CD14-positive monocyte (primary cell): ENCODE data around the gene P4HA2. TPM values are rescaled to one million over a fixed set of nuclear protein-coding genes. Genes with fewer than 3 reads are reported as not detected.

ENCODE experiments used
- DNase-seq, 3 donors: peaks; one replicate each; pipeline ENCODE4 v3.0.0-alpha.2; 2011 to 2022
- H2AFZ ChIP-seq: 2 replicates; pipeline ENCODE4 v1.6.0; 2012; ENCODE audit warnings: mild to moderate bottlenecking, low read depth, low read length, inconsistent platforms; ENCODE audit not compliant: insufficient read depth, poor library complexity, severe bottlenecking
- H3K27ac ChIP-seq, 2 donors: 1 replicate in 1 of 2; 2 replicates in 1 of 2; pipeline ENCODE4 v1.5.1; 2012 to 2013; ENCODE audit warnings: low read length in 2 of 2, control low read depth in 1 of 2, inconsistent platforms in 1 of 2, low read depth in 1 of 2, mild to moderate bottlenecking in 1 of 2
- H3K27me3 ChIP-seq, 2 donors: one replicate each; pipeline versions ENCODE4 v1.6.0 to v1.6.1; 2011 to 2013; ENCODE audit warnings: low read length in 2 of 2; ENCODE audit not compliant: control insufficient read depth in 2 of 2, insufficient read depth in 2 of 2
- H3K36me3 ChIP-seq, 2 donors: replicated peaks in 1 of 2; 1 replicate in 1 of 2; 2 replicates in 1 of 2; pipeline versions ENCODE4 v1.5.1 to v1.6.1; 2012 to 2013; ENCODE audit warnings: low read length in 2 of 2, control low read depth in 1 of 2, inconsistent platforms in 1 of 2, mild to moderate bottlenecking in 1 of 2; ENCODE audit not compliant: insufficient read depth in 2 of 2, control insufficient read depth in 1 of 2
- H3K4me1 ChIP-seq, 2 donors: 1 replicate in 1 of 2; 2 replicates in 1 of 2; pipeline versions ENCODE4 v1.5.1 to v1.6.1; 2012 to 2013; ENCODE audit warnings: low read length in 2 of 2, control low read depth in 1 of 2, inconsistent platforms in 1 of 2, mild to moderate bottlenecking in 1 of 2, moderate library complexity in 1 of 2; ENCODE audit not compliant: insufficient read depth in 2 of 2, control insufficient read depth in 1 of 2
- H3K4me2 ChIP-seq: replicated peaks from 2 replicates; pipeline ENCODE3; 2012; ENCODE audit warnings: low read length, moderate library complexity, mild to moderate bottlenecking; ENCODE audit not compliant: poor library complexity, severe bottlenecking; ENCODE audit errors: extremely low read depth
- H3K4me3 ChIP-seq, 3 experiments: fragments of 200-600 bp in 1 of 3; sonication (generic) in 1 of 3; replicated peaks in 1 of 3; 1 replicate in 2 of 3; 2 replicates in 1 of 3; pipeline ENCODE4 v1.5.1; 2011 to 2013; ENCODE audit warnings: low read length in 3 of 3, mild to moderate bottlenecking in 3 of 3, control low read depth in 2 of 3, low read depth in 2 of 3, inconsistent platforms in 1 of 3, moderate library complexity in 1 of 3
- H3K79me2 ChIP-seq: 2 replicates; pipeline ENCODE4 v1.6.0; 2012; ENCODE audit warnings: mild to moderate bottlenecking, control low read depth, inconsistent platforms, low read length, moderate library complexity; ENCODE audit not compliant: insufficient read depth
- H3K9ac ChIP-seq: 2 replicates; pipeline ENCODE4 v1.6.0; 2017; ENCODE audit warnings: low read length, mild to moderate bottlenecking; ENCODE audit not compliant: insufficient read depth, poor library complexity, severe bottlenecking
- H3K9me3 ChIP-seq, 2 donors: replicated peaks in 1 of 2; 1 replicate in 1 of 2; 2 replicates in 1 of 2; pipeline versions ENCODE4 v1.5.1 to v1.6.1; 2012 to 2013; ENCODE audit warnings: low read length in 2 of 2, control low read depth in 1 of 2; ENCODE audit not compliant: control insufficient read depth in 1 of 2, insufficient read depth in 1 of 2
- H4K20me1 ChIP-seq: 2 replicates; pipeline ENCODE4 v1.6.0; 2012; ENCODE audit warnings: mild to moderate bottlenecking, low read length, control low read depth, moderate library complexity; ENCODE audit not compliant: insufficient read depth
- H3K27ac Mint-ChIP-seq, 7 donors: one replicate each; pipeline ENCODE4 v1.8.0; 2020; ENCODE audit warnings: mild to moderate bottlenecking in 7 of 7, mixed read lengths in 7 of 7, moderate library complexity in 6 of 7, inconsistent platforms in 2 of 7
- H3K27me3 Mint-ChIP-seq, 3 donors: one replicate each; pipeline ENCODE4 v1.8.0; 2021 to 2022; ENCODE audit warnings: low read depth in 3 of 3, mild to moderate bottlenecking in 3 of 3, mixed read lengths in 3 of 3, moderate library complexity in 3 of 3, inconsistent platforms in 1 of 3
- H3K36me3 Mint-ChIP-seq, 2 donors: one replicate each; pipeline ENCODE4 v1.8.0; 2020; ENCODE audit warnings: mixed read lengths in 2 of 2, inconsistent platforms in 1 of 2, mild to moderate bottlenecking in 1 of 2
- H3K4me1 Mint-ChIP-seq: one replicate; pipeline ENCODE4 v1.8.0; 2020; ENCODE audit warnings: mild to moderate bottlenecking, mixed read lengths
- H3K4me3 Mint-ChIP-seq, 2 donors: one replicate each; pipeline ENCODE4 v1.8.0; 2020; ENCODE audit warnings: mild to moderate bottlenecking in 2 of 2, mixed read lengths in 2 of 2, moderate library complexity in 1 of 2
- H3K9me3 Mint-ChIP-seq, 7 donors: one replicate each; pipeline ENCODE4 v1.8.0; 2020 to 2022; ENCODE audit warnings: mixed read lengths in 7 of 7, mild to moderate bottlenecking in 6 of 7, moderate library complexity in 6 of 7, inconsistent platforms in 2 of 7
- WGBS: methylation state at CpG from one replicate; pipeline ENCODE4 v1.1.5; 2013; ENCODE audit warnings: missing lambda C conversion rate; ENCODE audit not compliant: insufficient coverage; 5-methylcytosine and 5-hydroxymethylcytosine counted together
- intact Hi-C, 2 donors: fragments of 100-400 bp; cut with micrococcal nuclease; formaldehyde crosslinking; loops; one replicate each; pipeline versions ENCODE4 v1.15.0 to v1.15.1; 2023
- polyA plus RNA-seq, 3 donors: library from polyadenylated mRNA; depleted of rRNA in 1 of 3; unstranded in 2 of 3; stranded (reverse) in 1 of 3; fragments of 300-500 nt in 2 of 3; fragments of >200 nt in 1 of 3; fragmentation: Illumina TruSeq in 2 of 3; gene quantifications; 1 replicate in 2 of 3; 2 replicates in 1 of 3; pipeline ENCODE4 v1.2.3, GENCODE V29; 2012 to 2021
- TF ChIP-seq, protein P1 (sequence below): fragments of 200-600 bp; IDR thresholded peaks from one replicate; pipeline ENCODE4 v1.8.0; 2022; ENCODE audit warnings: antibody characterized with exemption, mild to moderate bottlenecking

Gene P4HA2
- polyA plus RNA-seq, 3 donors, result 0.12 to 0.99 (median 0.45) TPM

DNA sequence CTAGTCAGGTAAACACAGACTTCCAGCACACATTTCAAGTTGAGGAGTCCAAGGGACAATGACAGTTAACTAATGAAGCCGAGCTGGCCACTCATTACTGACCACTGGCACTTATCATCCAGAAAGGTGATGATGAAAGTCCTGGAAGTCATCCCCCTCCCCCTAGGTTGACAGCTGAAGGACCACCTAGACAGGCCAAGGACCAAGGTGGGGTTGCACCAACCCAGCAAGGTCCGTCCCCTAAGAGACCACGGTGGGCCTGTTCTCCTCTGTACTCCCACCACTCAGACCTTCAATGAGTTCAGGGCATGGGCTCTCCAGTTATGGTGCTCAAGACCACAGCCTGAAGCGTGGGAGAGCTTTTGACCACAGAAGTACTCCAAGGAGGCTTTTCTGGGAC lies 13.2 kb downstream of the P4HA2 start:
- H3K36me3 Mint-ChIP-seq, result no peaks in the 10 kb centered on the region
- H3K27ac ChIP-seq, result no peak overlapping the region
- WGBS, result 100% methylated on average over 2 of the region's 4 CpGs

DNA sequence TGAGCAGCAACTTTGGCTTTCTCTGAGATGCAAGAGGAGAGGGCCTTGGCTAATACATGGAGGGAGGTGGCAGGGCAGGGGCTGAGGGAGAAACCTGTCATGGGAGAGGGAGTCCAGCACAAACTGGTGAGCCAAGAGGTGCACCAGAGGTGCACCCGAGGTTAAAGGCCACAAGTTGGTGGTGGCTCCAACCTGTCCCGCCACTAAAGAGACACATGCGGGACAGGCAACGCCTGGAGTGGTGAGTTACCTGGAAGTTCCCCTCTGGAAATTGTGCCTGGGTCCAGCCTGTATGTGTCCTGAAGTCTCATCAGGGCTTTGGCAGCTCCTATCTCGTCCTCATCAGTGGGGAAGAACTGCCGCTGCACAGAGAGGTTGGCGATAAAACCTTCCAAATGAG lies 14.0 kb downstream of the P4HA2 start:
- no peak overlapping the region for H3K9ac ChIP-seq
- Mint-ChIP-seq H3K9me3 (peaks cover 0 to 2% (median 0%) of the 10 kb centered on the region in 7 donors), H3K27ac (no peak overlapping the region), H3K4me1 (peaks cover 3% of the 10 kb centered on the region), H3K4me3 (no peak overlapping the region), H3K36me3 (no peaks in the 10 kb centered on the region), H3K27me3 (peaks cover 0 to 4% (median 1%) of the 10 kb centered on the region in 3 donors)
- 94% methylated on average over 5 of the region's 7 CpGs for WGBS
- H3K36me3 ChIP-seq, result no peaks in the 10 kb centered on the region
- no peaks in the 10 kb centered on the region for H3K9me3 ChIP-seq
- no peaks in the 10 kb centered on the region for H3K4me1 ChIP-seq
- no peak overlapping the region for H2AFZ ChIP-seq
- no peak overlapping the region for H3K4me2 ChIP-seq
- H3K4me3 ChIP-seq, result no peak overlapping the region
- no peaks in the 10 kb centered on the region for H4K20me1 ChIP-seq
- intact Hi-C loops, result no loop called here
- no peaks in the 10 kb centered on the region for H3K27me3 ChIP-seq
- TF ChIP-seq, protein P1, sequence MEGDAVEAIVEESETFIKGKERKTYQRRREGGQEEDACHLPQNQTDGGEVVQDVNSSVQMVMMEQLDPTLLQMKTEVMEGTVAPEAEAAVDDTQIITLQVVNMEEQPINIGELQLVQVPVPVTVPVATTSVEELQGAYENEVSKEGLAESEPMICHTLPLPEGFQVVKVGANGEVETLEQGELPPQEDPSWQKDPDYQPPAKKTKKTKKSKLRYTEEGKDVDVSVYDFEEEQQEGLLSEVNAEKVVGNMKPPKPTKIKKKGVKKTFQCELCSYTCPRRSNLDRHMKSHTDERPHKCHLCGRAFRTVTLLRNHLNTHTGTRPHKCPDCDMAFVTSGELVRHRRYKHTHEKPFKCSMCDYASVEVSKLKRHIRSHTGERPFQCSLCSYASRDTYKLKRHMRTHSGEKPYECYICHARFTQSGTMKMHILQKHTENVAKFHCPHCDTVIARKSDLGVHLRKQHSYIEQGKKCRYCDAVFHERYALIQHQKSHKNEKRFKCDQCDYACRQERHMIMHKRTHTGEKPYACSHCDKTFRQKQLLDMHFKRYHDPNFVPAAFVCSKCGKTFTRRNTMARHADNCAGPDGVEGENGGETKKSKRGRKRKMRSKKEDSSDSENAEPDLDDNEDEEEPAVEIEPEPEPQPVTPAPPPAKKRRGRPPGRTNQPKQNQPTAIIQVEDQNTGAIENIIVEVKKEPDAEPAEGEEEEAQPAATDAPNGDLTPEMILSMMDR, result no peak
- no peak overlapping the region for H3K27ac ChIP-seq
- DNase-seq, result no peak
- H3K79me2 ChIP-seq, result no peaks in the 10 kb centered on the region

More for the DNA sequence above, 13.2 kb downstream of the P4HA2 start:
- Mint-ChIP-seq H3K4me3 (no peak overlapping the region), H3K27ac (no peak overlapping the region), H3K27me3 (peaks cover 0 to 7% (median 1%) of the 10 kb centered on the region in 3 donors), H3K4me1 (no peaks in the 10 kb centered on the region), H3K9me3 (peaks cover 0 to 2% (median 0%) of the 10 kb centered on the region in 7 donors)
- TF ChIP-seq, protein P1, result no peak
- no peak for DNase-seq
- intact Hi-C loops, result no loop called here
- Histone ChIP-seq H3K9ac (no peak overlapping the region), H3K36me3 (no peaks in the 10 kb centered on the region), H3K79me2 (no peaks in the 10 kb centered on the region), H3K4me2 (no peak overlapping the region), H3K4me3 (no peak overlapping the region), H2AFZ (no peak overlapping the region), H3K4me1 (no peaks in the 10 kb centered on the region), H4K20me1 (no peaks in the 10 kb centered on the region), H3K27me3 (no peaks in the 10 kb centered on the region), H3K9me3 (no peaks in the 10 kb centered on the region)
